ENCODE data around the gene MACC1. TPM values are rescaled to one million over a fixed set of nuclear protein-coding genes. Genes with fewer than 3 reads are reported as not detected.

MACC1 gene
- total RNA-seq, 1 donor: 0.36 TPM

DNA sequence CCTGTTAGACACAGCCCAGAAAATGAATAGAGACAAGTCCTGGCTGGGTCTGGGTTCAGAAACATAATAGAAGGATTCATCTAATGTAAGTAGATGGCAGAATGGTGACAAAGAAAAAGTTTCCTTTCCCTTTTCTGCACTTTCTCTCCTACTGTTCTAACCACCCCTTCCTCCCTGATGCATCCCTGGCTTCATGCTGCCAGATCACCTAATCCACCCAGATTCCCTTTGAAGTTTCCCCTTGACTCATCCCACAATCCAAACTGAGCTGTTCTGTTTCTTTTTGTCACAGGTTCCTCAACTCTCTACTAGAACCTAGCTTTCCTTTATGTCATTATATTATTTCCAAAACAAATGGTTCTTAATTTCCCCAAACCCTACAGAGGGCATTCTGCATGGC is 1.1 kb upstream of the MACC1 start:
- H2AFZ ChIP-seq (ENCODE audit: low read length): no peak overlapping the region
- H3K36me3 ChIP-seq (ENCODE audit: insufficient read depth, low read length): no peaks in the 10 kb centered on the region
- DNase-seq (ENCODE audit: insufficient read length, low spot score, missing footprints): no peak
- no peaks in the 10 kb centered on the region for H3K9me3 ChIP-seq (ENCODE audit: low read depth, low read length)
- peaks cover 29% of the 10 kb centered on the region for H3K4me1 ChIP-seq (ENCODE audit: insufficient read depth, low read length)
- H3K4me2 ChIP-seq (ENCODE audit: insufficient read depth, low read length): no peak overlapping the region
- H3K27me3 ChIP-seq (ENCODE audit: insufficient read depth, low read length): no peaks in the 10 kb centered on the region
- H4K20me1 ChIP-seq (ENCODE audit: insufficient read depth, low read length): no peaks in the 10 kb centered on the region
- TF ChIP-seq, protein P1, sequence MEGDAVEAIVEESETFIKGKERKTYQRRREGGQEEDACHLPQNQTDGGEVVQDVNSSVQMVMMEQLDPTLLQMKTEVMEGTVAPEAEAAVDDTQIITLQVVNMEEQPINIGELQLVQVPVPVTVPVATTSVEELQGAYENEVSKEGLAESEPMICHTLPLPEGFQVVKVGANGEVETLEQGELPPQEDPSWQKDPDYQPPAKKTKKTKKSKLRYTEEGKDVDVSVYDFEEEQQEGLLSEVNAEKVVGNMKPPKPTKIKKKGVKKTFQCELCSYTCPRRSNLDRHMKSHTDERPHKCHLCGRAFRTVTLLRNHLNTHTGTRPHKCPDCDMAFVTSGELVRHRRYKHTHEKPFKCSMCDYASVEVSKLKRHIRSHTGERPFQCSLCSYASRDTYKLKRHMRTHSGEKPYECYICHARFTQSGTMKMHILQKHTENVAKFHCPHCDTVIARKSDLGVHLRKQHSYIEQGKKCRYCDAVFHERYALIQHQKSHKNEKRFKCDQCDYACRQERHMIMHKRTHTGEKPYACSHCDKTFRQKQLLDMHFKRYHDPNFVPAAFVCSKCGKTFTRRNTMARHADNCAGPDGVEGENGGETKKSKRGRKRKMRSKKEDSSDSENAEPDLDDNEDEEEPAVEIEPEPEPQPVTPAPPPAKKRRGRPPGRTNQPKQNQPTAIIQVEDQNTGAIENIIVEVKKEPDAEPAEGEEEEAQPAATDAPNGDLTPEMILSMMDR (IDR thresholded peaks at IDR 0.05; ENCODE audit: extremely low read depth, low read depth, low read length): no peak
- H3K79me2 ChIP-seq (ENCODE audit: insufficient read depth, low read length): no peaks in the 10 kb centered on the region
- H3K4me3 ChIP-seq (ENCODE audit: insufficient read depth, low read length): no peak overlapping the region
- no peak overlapping the region for H3K27ac ChIP-seq (ENCODE audit: low read depth, low read length)

DNA sequence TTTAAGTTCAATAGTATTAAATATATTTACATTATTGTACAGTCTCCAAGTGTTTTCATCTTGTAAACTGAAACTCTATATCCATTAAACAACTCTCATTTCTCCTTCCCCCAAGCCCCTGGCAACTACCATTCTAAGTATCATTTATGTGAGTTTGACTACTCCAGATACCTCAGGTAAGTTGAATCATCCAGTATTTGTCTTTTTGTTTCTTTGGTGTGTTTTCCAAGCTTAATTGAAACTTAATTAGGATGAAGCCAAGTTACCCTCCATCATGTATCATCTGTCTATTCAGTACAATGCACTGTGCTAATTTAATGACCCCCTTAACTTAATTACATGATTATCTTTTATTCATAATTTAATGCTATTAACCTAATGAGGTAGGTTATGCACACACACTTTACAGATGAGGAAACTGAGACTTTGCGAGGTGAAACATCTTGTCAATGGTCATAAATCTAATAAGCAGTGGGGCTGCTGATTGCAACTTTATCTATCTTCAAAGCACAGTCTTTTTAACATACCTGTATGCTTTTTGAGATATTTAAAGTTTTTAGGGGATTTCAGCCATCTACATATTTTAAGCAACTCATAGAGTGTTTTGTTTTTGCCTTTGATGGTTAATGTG is 663 bp downstream of the MACC1 start:
- Histone ChIP-seq H3K9me3 (ENCODE audit: low read depth, low read length) (no peaks in the 10 kb centered on the region), H4K20me1 (ENCODE audit: insufficient read depth, low read length) (no peaks in the 10 kb centered on the region), H3K4me2 (ENCODE audit: insufficient read depth, low read length) (no peak overlapping the region), H3K27ac (ENCODE audit: low read depth, low read length) (no peak overlapping the region), H3K36me3 (ENCODE audit: insufficient read depth, low read length) (no peaks in the 10 kb centered on the region), H2AFZ (ENCODE audit: low read length) (no peak overlapping the region), H3K27me3 (ENCODE audit: insufficient read depth, low read length) (no peaks in the 10 kb centered on the region), H3K4me3 (ENCODE audit: insufficient read depth, low read length) (no peak overlapping the region), H3K79me2 (ENCODE audit: insufficient read depth, low read length) (no peaks in the 10 kb centered on the region), H3K4me1 (ENCODE audit: insufficient read depth, low read length) (peaks cover 25% of the 10 kb centered on the region)
- TF ChIP-seq, protein P1 (IDR thresholded peaks at IDR 0.05; ENCODE audit: extremely low read depth, low read depth, low read length): no peak
- no peak for DNase-seq (ENCODE audit: insufficient read length, low spot score, missing footprints)

DNA sequence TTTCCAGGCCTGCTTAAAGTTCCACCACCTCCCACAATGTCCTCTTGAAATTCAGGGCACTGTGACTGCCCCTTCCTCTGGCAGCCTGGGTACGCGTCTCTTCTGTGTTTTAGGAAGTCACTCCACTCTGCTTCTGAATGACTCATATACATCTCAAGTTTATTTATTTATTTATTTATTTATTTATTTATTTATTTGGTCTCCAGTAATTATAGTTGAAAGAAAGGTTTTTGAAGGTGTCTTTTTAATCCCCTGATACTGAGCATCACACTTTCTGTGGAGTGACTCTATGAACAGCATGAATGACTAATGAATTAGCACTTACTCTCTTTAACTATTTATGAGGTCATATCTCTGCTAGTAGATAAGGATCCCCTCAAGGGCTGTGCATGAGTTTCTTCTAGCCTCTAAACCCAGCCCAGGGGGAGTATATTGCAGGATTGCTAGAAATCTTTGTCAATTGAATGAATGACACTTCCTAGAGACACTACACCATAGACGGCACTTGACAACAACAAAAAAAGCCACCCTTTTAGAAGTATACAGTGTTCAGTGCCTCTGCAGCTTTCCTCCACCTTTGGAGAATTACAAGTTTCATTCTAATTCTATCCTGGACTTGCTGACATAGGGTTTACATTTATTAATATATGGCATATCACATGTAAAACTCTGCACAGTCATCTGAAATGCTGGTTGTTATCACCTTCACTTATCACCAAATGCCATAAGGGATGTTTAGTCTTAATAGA is 2.1 kb downstream of the MACC1 start:
- Histone ChIP-seq H3K9me3 (ENCODE audit: low read depth, low read length) (no peaks in the 10 kb centered on the region), H3K27me3 (ENCODE audit: insufficient read depth, low read length) (no peaks in the 10 kb centered on the region), H3K4me2 (ENCODE audit: insufficient read depth, low read length) (no peak overlapping the region), H4K20me1 (ENCODE audit: insufficient read depth, low read length) (no peaks in the 10 kb centered on the region), H3K27ac (ENCODE audit: low read depth, low read length) (no peak overlapping the region), H2AFZ (ENCODE audit: low read length) (no peak overlapping the region), H3K36me3 (ENCODE audit: insufficient read depth, low read length) (no peaks in the 10 kb centered on the region), H3K79me2 (ENCODE audit: insufficient read depth, low read length) (no peaks in the 10 kb centered on the region), H3K4me3 (ENCODE audit: insufficient read depth, low read length) (no peak overlapping the region), H3K4me1 (ENCODE audit: insufficient read depth, low read length) (peaks cover 13% of the 10 kb centered on the region)
- TF ChIP-seq, protein P1 (IDR thresholded peaks at IDR 0.05; ENCODE audit: extremely low read depth, low read depth, low read length): no peak
- no peak for DNase-seq (ENCODE audit: insufficient read length, low spot score, missing footprints)

DNA sequence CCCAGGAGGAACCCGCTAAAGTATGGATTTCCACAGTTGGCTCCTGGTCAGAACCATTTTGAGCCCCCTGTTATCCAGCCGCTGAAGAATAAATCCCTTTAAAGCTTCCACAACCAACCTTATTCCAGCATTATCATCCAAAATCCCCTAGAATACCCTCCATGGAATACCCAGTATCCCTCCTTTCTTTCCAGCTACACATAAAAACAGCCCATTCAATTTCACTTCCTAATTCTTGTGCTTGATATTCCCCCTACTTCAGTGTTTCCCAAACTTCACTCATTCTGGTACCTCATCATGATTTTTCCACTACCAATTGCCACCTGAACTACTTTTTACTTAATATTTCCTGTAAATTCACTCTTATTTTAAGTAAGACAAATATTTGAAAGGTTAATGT is 3.1 kb downstream of the MACC1 start:
- H3K36me3 ChIP-seq (ENCODE audit: insufficient read depth, low read length): no peaks in the 10 kb centered on the region
- DNase-seq (ENCODE audit: insufficient read length, low spot score, missing footprints): no peak
- TF ChIP-seq, protein P1 (IDR thresholded peaks at IDR 0.05; ENCODE audit: extremely low read depth, low read depth, low read length): no peak
- H3K4me2 ChIP-seq (ENCODE audit: insufficient read depth, low read length): no peak overlapping the region
- no peak overlapping the region for H2AFZ ChIP-seq (ENCODE audit: low read length)
- no peak overlapping the region for H3K27ac ChIP-seq (ENCODE audit: low read depth, low read length)
- H3K9me3 ChIP-seq (ENCODE audit: low read depth, low read length): no peaks in the 10 kb centered on the region
- H3K27me3 ChIP-seq (ENCODE audit: insufficient read depth, low read length): no peaks in the 10 kb centered on the region
- peaks cover 3% of the 10 kb centered on the region for H3K4me1 ChIP-seq (ENCODE audit: insufficient read depth, low read length)
- no peaks in the 10 kb centered on the region for H4K20me1 ChIP-seq (ENCODE audit: insufficient read depth, low read length)
- no peaks in the 10 kb centered on the region for H3K79me2 ChIP-seq (ENCODE audit: insufficient read depth, low read length)
- H3K4me3 ChIP-seq (ENCODE audit: insufficient read depth, low read length): no peak overlapping the region
